GM12864 (cell line): ENCODE data around the gene AGER.
"Not testable (repeated sequence)": the region's sequence is repeated elsewhere in the genome, so short reads cannot be mapped to it uniquely, and the experiment has no call there.

Experiments
- DNase-seq: peaks from one replicate; pipeline ENCODE4 v3.0.0-alpha.2; 2011; ENCODE audit warnings: low read depth
- H3K4me3 ChIP-seq: 2 replicates; pipeline ENCODE4 v1.5.1; 2011; ENCODE audit warnings: mild to moderate bottlenecking, low read depth, low read length, control low read depth
- CTCF ChIP-seq: IDR thresholded peaks from 2 replicates; pipeline ENCODE4 v1.5.1; 2011; ENCODE audit warnings: low read depth, mild to moderate bottlenecking, moderate library complexity, low read length, control low read depth, inconsistent platforms; ENCODE audit errors: missing control alignments

AGER gene

GRCh38 chr6:32194388-32194787, 10.3 kb upstream of the AGER start:
- no peak for TF ChIP-seq CTCF
- no peak for DNase-seq
- no peak overlapping the region for H3K4me3 ChIP-seq

GRCh38 chr6:32193096-32193495, 9.0 kb upstream of the AGER start:
- H3K4me3 ChIP-seq = peak overlapping the region; percentile 97
- DNase-seq = not testable (repeated sequence)

GRCh38 chr6:32192608-32193039, 8.6 kb upstream of the AGER start, which contains the start of gene GPSM3:
TSS of gene GPSM3 (minus strand) at chr6:32192643. CDS start at chr6:32192513, 130 bp downstream.
- H3K4me3 ChIP-seq = peak within 1 kb of the TSS; percentile 97
- no peak for TF ChIP-seq CTCF
- DNase-seq = no peak

- TF ChIP-seq CTCF = no peak
- no peak for DNase-seq
- H3K4me3 ChIP-seq = peak overlapping the region; percentile 97
Measured at GRCh38 chr6:32191696-32192607, 7.9 kb upstream of the AGER start.

- no peak for TF ChIP-seq CTCF
- H3K4me3 ChIP-seq = peak overlapping the region; percentile 97
- DNase-seq = no peak
Measured at GRCh38 chr6:32190911-32191677, 7.0 kb upstream of the AGER start.

GRCh38 chr6:32190054-32190851, 6.2 kb upstream of the AGER start, which contains the start of gene PBX2:
TSS of gene PBX2 (minus strand) at chr6:32190202. CDS start at chr6:32189915, 287 bp downstream.
- TF ChIP-seq CTCF = no peak
- H3K4me3 ChIP-seq = peak within 1 kb of the TSS; percentile 97
- peak; percentile 87 for DNase-seq

- no peak for DNase-seq
- peak overlapping the region; percentile 97 for H3K4me3 ChIP-seq
- no peak for TF ChIP-seq CTCF
Measured at GRCh38 chr6:32189742-32190053, 5.6 kb upstream of the AGER start.
